Upper lobe of left lung (tissue), 6 donors: ENCODE measurements around the gene MUC22. TPM values are rescaled to one million over a fixed set of nuclear protein-coding genes. Genes with fewer than 3 reads are reported as not detected.

ENCODE experiments used
- ATAC-seq, 2 donors: fragments of 200-7000 bp; cut with Tn5 transposase; one replicate each; pipeline ENCODE4 v1.9.1; 2022; ENCODE audit warnings: mild to moderate bottlenecking in 2 of 2, moderate library complexity in 2 of 2; ENCODE audit not compliant: low FRiP score in 2 of 2
- DNase-seq, 2 donors: peaks; one replicate each; pipeline ENCODE4 v3.0.0-alpha.2; 2019 to 2020
- H3K27ac ChIP-seq, 4 donors: fragments of 200-600 bp; sonication (generic); one replicate each; pipeline ENCODE4 v1.5.1; 2016 to 2019
- H3K27me3 ChIP-seq, 4 donors: fragments of 200-600 bp; sonication (generic); one replicate each; pipeline ENCODE4 v1.5.1; 2017 to 2019
- H3K36me3 ChIP-seq, 4 donors: fragments of 200-600 bp; sonication (generic); one replicate each; pipeline ENCODE4 v1.5.1; 2016 to 2019
- H3K4me1 ChIP-seq, 4 donors: fragments of 200-600 bp; sonication (generic); one replicate each; pipeline ENCODE4 v1.5.1; 2018 to 2019
- H3K4me3 ChIP-seq, 4 donors: fragments of 200-600 bp; sonication (generic); one replicate each; pipeline ENCODE4 v1.5.1; 2017 to 2019; ENCODE audit warnings: mild to moderate bottlenecking in 2 of 4, moderate library complexity in 1 of 4
- H3K9me3 ChIP-seq, 4 donors: fragments of 200-600 bp; sonication (generic); one replicate each; pipeline ENCODE4 v1.5.1; 2018 to 2019
- EP300 ChIP-seq, 4 donors: sonication (generic); formaldehyde crosslinking; IDR thresholded peaks; one replicate each; pipeline ENCODE4 v1.5.1; 2017; ENCODE audit warnings: antibody characterized with exemption in 4 of 4, control low read depth in 2 of 4
- POLR2A ChIP-seq, 4 donors: fragments of 450-650 bp; IDR thresholded peaks; one replicate each; pipeline ENCODE4 v1.5.1; 2016 to 2017; ENCODE audit warnings: antibody characterized with exemption in 4 of 4, mild to moderate bottlenecking in 2 of 4
- POLR2AphosphoS5 ChIP-seq, 2 donors: sonication (generic); formaldehyde crosslinking; IDR thresholded peaks; one replicate each; pipeline ENCODE4 v1.5.1; 2017; ENCODE audit warnings: antibody characterized with exemption in 2 of 2
- WGBS, 2 donors: methylation state at CpG; one replicate each; pipeline ENCODE4 v1.1.5; 2017 to 2018; 5-methylcytosine and 5-hydroxymethylcytosine counted together
- total RNA-seq, 6 donors: library from RNA; depleted of rRNA in 4 of 6; stranded (reverse); fragments of >200 nt in 4 of 6; gene quantifications; one replicate each; pipeline versions ENCODE4 v1.1.0 to v1.2.1, GENCODE V29; 2016 to 2021
- TF ChIP-seq, protein P1 (sequence below), 6 experiments: fragments of 450-650 bp in 4 of 6; fragments of 200-600 bp in 2 of 6; sonication (generic) in 2 of 6; IDR thresholded peaks; one replicate each; pipeline ENCODE4 v1.5.1; 2016 to 2019; ENCODE audit warnings: antibody characterized with exemption in 6 of 6
- donor health status: DM: no; HTN: no; CAD: no; lungs with moderate emphysema.
- donor health status: DM: no; HTN: yes; CAD: no; lungs with severe emphysema.

MUC22 gene
- total RNA-seq, 6 donors from 2014 or later, result 0.06 to 0.15 (median 0.07) TPM; not detected in 3

GRCh38 chr6:30988209-30988825, 22.0 kb upstream of the MUC22 start:
- Histone ChIP-seq H3K27ac (no peak overlapping the region), H3K9me3 (no peaks in the 10 kb centered on the region), H3K36me3 (no peaks in the 10 kb centered on the region), H3K4me3 (no peak overlapping the region), H3K27me3 (no peaks in the 10 kb centered on the region), H3K4me1 (peaks cover 0 to 2% (median 0%) of the 10 kb centered on the region in 4 donors)
- DNase-seq (no peak), ATAC-seq (no peak)
- TF ChIP-seq, protein P1, sequence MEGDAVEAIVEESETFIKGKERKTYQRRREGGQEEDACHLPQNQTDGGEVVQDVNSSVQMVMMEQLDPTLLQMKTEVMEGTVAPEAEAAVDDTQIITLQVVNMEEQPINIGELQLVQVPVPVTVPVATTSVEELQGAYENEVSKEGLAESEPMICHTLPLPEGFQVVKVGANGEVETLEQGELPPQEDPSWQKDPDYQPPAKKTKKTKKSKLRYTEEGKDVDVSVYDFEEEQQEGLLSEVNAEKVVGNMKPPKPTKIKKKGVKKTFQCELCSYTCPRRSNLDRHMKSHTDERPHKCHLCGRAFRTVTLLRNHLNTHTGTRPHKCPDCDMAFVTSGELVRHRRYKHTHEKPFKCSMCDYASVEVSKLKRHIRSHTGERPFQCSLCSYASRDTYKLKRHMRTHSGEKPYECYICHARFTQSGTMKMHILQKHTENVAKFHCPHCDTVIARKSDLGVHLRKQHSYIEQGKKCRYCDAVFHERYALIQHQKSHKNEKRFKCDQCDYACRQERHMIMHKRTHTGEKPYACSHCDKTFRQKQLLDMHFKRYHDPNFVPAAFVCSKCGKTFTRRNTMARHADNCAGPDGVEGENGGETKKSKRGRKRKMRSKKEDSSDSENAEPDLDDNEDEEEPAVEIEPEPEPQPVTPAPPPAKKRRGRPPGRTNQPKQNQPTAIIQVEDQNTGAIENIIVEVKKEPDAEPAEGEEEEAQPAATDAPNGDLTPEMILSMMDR (IDR thresholded peaks at IDR 0.05), result no peak
- TF ChIP-seq POLR2A (IDR thresholded peaks at IDR 0.05), result no peak
- no peak for TF ChIP-seq POLR2AphosphoS5 (IDR thresholded peaks at IDR 0.05)
- TF ChIP-seq EP300 (IDR thresholded peaks at IDR 0.05), result no peak
- 84 to 92% methylated on average over 8 to 9 of the region's 9 CpGs for WGBS, 2 donors

DNA sequence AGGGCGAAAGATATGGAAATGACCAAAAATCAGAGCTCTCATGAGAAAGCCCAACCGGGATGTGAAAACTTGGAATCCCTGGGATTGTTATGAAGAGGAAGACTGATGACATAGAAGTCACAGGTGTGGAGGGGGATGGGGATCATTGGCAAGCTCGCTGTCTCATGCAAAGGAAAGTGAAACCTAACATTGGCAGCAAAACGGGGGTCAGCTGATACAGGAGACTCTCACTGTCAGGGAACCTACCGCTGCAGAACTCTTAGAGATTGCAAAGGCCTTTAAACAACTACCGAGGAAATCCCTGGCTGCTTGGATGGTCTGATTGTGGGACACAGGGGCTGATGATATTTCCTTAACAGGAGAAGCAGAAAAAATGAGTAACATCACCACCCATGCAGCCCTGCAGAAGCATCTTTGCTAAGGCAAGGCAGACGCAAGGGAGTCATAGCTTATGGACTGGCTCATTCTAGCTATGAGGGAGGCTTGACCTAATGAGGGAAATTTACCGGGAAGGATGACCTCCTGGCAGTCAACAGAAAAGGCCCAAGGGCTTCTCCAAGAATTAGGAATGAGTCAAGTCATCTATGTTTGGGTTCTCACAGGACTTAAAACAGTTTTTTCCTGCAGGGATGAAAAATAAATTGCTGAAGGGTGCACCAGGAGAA, 19.7 kb upstream of the MUC22 start:
- Histone ChIP-seq H3K4me1 (no peaks in the 10 kb centered on the region), H3K27ac (no peak overlapping the region), H3K9me3 (no peaks in the 10 kb centered on the region), H3K4me3 (no peak overlapping the region), H3K36me3 (no peaks in the 10 kb centered on the region), H3K27me3 (no peaks in the 10 kb centered on the region)
- DNase-seq (no peak), ATAC-seq (no peak)
- WGBS, 2 donors, result 66 to 73% methylated on average over 8 of the region's 8 CpGs
- TF ChIP-seq EP300 (IDR thresholded peaks at IDR 0.05) (no peak), POLR2AphosphoS5 (IDR thresholded peaks at IDR 0.05) (no peak), POLR2A (IDR thresholded peaks at IDR 0.05) (no peak)
- TF ChIP-seq, protein P1 (IDR thresholded peaks at IDR 0.05), result no peak

GRCh38 chr6:30991891-30992290, 18.4 kb upstream of the MUC22 start:
- WGBS, 2 donors, result 80 to 92% methylated on average over 2 of the region's 2 CpGs
- no peak for ATAC-seq
- H3K9me3 ChIP-seq, result no peaks in the 10 kb centered on the region

DNA sequence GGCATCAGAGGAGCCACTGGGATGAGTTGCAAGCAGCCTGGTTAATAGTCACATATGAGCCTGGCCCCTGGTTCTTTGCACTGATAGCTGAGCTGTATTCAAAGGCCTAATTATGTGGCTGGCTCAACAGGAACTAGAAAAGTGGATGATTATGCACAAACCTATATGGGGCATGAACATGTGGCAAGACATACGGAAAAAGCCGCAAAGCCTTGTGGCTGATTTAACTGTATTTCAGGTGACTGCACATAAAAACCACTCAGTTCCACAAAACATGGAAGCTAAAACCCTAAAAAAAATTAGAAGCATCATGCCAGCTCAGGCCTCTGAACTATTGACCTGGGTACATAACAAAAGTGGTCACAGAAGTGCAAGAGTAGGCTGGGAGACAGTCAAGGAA, 13.0 kb upstream of the MUC22 start:
- H3K27me3 ChIP-seq, result no peaks in the 10 kb centered on the region
- H3K4me3 ChIP-seq, result no peak overlapping the region
- TF ChIP-seq EP300 (IDR thresholded peaks at IDR 0.05) (no peak), POLR2AphosphoS5 (IDR thresholded peaks at IDR 0.05) (no peak), POLR2A (IDR thresholded peaks at IDR 0.05) (no peak)
- TF ChIP-seq, protein P1 (IDR thresholded peaks at IDR 0.05), result no peak
- ATAC-seq (no peak), DNase-seq (no peak)
- WGBS, 2 donors, result 86 to 89% methylated on average over 2 of the region's 2 CpGs
- H3K4me1 ChIP-seq, result no peaks in the 10 kb centered on the region
- H3K27ac ChIP-seq, result no peak overlapping the region
- no peaks in the 10 kb centered on the region for H3K36me3 ChIP-seq
- no peaks in the 10 kb centered on the region for H3K9me3 ChIP-seq

More at GRCh38 chr6:30991891-30992290, 18.4 kb upstream of the MUC22 start:
- no peak overlapping the region for H3K27ac ChIP-seq
- no peak overlapping the region for H3K4me3 ChIP-seq
- H3K27me3 ChIP-seq, result no peaks in the 10 kb centered on the region
- no peak for TF ChIP-seq EP300 (IDR thresholded peaks at IDR 0.05)
- no peak for TF ChIP-seq POLR2A (IDR thresholded peaks at IDR 0.05)
- TF ChIP-seq, protein P1 (IDR thresholded peaks at IDR 0.05), result no peak
- TF ChIP-seq POLR2AphosphoS5 (IDR thresholded peaks at IDR 0.05), result no peak
- H3K36me3 ChIP-seq, result no peaks in the 10 kb centered on the region
- no peaks in the 10 kb centered on the region for H3K4me1 ChIP-seq
- DNase-seq, result no peak
